ENCODE data around the gene HAP1.
"Not testable (repeated sequence)": the region's sequence is repeated elsewhere in the genome, so short reads cannot be mapped to it uniquely, and the experiment has no call there.

HAP1 gene

DNA sequence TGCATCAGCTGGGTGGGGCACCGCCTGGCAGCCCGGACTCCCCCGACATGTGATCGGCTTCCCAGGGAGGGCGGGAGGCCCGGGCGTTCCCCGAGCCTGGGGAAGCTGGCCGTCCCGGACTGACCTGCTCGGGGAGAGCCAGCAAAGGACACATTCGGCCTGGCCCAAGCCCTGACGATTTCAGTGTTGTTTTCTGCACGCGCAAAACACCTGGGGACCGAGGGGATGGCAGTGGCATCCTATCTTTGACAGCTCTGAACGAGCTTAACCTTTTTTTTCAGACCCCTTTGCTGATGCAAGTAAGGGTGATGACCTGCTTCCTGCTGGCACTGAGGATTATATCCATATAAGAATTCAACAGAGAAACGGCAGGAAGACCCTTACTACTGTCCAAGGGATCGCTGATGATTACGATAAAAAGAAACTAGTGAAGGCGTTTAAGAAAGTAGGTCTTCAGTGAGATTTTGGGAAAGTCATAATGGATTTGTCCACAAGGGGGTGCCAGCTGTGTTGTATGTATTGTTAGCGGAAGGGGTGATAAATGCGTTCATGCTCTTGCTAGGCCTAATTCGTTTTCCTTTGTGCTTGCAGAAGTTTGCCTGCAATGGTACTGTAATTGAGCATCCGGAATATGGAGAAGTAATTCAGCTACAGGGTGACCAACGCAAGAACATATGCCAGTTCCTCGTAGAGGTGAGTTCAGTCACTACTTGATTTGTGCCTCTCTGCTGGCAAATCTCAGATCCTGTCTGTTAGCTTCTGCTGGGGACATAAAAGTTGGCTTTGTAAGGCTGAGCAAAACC is 44.7 kb downstream of the HAP1 start:
- DNase-seq: peak; percentile 66

- peak; percentile 100 for DNase-seq
These were observed 45.6 kb downstream of the HAP1 start, which contains the start of gene EIF1 for GRCh38 chr17:41688641-41689496. TSS of gene EIF1 (plus strand) at chr17:41688885. CDS start at chr17:41689039, 154 bp downstream.

GRCh38 chr17:41687828-41688640 is 46.4 kb downstream of the HAP1 start:
- DNase-seq: peak; percentile 76

GRCh38 chr17:41686281-41686680 is 48.2 kb downstream of the HAP1 start:
- no peak for DNase-seq

GRCh38 chr17:41685753-41686152 is 48.7 kb downstream of the HAP1 start:
- not testable (repeated sequence) for DNase-seq

DNA sequence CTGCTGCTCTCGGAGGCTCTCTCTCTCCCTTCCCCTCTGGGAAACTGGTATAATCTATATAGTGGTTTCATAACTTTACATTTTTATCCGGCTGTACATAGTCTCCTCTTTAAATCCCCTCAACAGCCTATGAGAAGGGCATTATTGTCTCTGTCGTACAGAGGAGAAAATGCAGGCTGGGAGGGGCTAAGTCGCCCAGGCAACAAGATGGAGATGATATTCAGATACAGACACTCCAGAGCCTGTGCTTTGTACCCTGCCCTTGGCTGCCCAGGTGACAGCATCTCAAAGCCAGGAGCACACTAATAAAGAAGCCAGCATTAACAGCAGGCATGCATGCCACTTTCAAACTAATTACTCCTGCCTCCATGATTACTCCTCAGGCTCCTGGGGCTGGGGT is 50.4 kb downstream of the HAP1 start:
- no peak for DNase-seq

DNA sequence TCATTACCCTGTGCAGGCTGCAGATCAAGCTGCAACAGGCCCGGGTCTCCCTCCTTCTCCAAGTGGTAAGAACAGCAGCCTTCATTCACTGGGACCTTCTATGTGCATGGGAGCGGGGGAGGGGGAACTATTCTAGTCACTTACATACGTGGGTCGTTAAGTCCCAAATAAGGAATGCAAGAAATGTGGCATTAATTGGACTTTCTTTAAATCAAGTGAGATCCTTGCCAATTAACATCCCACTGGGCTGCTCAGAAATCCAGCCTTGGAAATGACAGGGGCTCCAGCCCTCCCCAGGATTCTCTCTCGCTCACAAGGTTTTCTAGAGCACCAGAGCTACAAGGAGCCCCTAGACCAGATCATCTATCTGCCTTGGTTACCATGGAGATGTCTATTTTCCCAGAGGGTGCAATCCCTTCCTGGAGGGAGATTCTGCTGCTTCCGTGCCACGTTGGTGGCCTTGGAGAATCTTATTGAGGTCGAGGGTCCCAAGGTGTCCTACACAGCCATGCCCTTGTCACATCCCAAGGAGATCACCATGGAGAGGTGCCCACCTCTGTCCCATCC is 50.9 kb downstream of the HAP1 start:
- DNase-seq: no peak

DNA sequence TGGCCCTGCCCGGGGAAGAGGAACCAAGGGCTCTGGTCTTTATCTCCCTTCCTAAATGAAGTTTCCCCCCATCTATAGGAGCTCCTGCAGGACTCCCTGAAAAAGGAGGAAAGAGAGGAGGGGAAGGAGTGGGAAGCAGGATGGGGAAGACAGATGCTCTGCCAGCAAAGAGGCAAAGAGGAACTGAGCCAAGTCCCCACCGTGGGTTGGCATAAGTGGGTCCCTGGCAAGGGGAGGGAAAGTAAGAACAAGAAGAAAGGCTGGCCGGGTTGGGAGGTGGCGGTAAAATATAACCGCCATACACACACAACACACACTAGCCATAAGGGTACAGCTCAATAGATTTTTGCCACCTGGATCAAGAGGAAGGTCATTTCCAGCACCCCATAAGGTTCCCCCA is 51.8 kb downstream of the HAP1 start:
- no peak for DNase-seq

DNA sequence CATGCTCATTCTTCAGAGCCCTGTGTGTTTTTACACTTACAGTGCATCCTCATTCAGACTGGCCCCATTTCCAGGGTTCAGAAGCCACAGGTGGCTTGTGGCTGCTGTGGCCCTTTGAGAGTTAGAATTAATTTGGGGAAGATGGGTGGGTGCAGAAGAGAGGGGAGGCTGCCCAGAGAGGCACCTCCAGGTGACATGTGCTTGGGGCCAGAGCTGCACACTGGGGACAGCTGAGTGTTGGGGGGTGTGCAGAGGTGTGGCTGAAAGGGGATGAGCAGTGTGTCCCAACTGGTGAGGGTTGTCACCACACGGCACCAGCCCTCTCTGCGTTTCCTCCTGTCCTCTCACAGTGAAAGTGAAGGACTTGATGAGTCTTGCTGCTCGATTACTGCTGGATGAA is 52.7 kb downstream of the HAP1 start:
- no peak for DNase-seq

- DNase-seq: no peak
These were observed 53.9 kb downstream of the HAP1 start for GRCh38 chr17:41680426-41681040.

GRCh38 chr17:41679740-41680425 is 54.6 kb downstream of the HAP1 start:
- DNase-seq: no peak

- DNase-seq: peak; percentile 66
These were observed 55.3 kb downstream of the HAP1 start for GRCh38 chr17:41678907-41679739.

DNA sequence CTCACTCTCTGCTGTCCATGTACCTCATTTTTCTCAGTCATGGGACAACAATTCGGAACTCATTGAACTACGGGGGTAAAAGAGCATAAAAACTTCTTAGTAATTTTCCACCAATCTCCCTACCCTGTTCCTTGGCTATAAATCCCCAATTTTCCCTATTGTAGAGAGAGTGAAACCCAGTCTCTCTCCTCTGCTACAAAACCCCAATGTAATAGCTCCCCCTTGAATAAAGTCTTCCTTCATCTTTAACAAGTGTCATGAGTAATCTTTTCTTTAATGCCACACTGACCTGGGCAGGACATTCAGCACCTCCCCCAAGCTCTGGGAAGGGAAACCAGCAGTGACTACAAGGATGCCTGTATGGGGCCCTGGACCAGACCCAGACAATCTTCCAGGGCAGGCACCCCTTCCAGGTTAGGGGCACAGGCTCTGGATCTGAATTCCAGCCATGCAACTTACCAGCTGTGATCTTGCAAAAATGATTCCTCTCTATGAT is 56.0 kb downstream of the HAP1 start:
- peak; percentile 48 for DNase-seq

DNA sequence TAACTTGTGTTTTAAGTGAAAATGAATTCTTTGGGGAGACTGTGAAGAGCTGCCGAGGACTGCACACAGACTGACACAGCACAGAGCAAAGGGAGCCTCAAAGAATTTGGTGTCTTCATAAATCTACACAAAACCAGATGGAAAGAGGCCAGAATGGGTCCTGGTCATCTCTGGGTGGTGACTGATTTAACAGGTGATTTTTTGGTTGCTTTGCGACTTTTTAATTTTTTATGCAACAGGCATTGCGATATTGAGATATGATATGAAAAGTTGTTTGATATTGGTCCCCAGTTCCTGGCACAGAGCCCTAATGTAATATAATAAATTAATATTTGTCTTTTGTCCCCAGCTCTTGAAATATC is 58.4 kb downstream of the HAP1 start:
- DNase-seq: no peak

DNA sequence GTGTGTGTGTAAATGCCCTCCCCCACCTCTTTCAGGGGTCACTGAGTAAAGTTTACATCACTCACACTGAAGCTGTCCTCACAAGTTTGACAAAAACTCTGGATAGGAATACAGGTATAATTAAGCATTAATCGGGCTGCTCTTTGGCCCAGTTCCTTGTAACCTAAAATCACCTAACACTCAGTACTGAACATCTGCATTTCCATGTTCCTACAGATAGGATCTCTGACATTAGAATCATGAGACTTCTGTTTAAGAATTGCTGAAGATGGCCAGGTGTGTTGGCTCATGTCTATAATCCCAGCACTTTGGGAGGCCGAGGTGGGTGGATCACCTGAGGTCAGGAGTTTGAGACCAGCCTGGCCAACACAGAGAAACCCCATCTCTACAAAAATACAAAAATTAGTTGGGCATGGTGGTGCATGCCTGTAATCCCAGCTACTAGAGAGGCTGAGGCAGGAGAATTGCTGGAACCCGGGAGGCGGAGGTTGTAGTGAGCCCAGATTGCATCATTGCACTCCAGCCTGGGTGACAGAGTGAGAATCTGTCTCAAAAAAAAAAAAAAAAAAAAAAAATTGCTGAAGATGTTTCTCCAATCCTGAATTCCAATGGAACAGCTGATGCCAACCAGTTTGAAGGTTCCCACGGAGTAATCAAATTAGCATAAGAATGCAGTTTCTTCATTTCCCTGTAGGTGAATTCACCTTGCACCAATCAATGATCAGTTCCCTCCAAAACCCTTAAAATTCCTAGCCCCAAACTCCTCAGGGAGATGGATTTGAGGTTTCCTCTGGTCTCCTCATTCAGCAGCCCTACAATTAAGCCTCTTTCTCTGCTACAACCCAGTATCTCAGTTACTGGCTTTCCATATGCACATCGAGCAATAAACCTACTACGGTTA is 59.0 kb downstream of the HAP1 start:
- not testable (repeated sequence) for DNase-seq

Measured in stimulated activated CD8-positive, alpha-beta memory T cell treated with anti-CD3 and anti-CD28 coated beads, Interleukin-4, amount 100 ng/mL, for 48 hours (primary cell).